ENCODE data around the gene FBLN1.

FBLN1 gene

DNA sequence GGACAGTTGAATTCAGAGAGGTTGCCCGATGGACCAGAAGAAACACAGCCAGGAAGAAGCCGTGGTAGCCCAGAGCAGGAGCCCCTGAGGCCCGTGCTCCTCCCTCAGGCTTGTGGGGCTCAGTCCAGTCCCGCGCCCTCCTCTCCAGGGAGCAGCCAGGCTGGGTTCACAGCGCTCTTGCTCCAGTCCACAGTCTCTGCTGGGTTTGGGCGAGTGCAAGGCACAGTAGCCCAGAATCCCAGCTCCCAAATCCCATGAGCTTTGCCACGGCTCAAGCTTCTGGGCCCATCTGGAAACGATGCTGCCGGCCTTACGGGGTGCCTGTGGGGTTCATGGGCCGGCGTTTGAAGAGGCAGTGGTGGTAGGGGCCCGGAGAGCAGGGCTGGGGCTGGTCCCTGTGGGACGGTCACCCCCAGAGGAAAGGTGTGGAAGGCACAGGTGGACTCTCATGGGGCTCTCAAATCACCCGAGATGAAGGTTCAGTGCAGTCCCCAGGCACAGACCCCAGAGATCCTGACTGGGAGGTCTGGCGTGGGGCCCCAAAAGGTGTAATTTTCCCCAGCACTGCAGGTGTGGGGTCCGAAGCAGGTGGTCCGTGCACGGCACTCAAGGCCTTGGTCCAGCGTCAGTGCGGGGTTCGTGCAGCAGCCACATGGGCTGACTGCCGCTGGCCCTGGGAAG lies 138.4 kb downstream of the FBLN1 start:
- no peak overlapping the region for H3K27ac ChIP-seq
- TF ChIP-seq ZFX (IDR thresholded peaks at IDR 0.05; ENCODE audit: borderline replicate concordance) (no peak), CTCF (IDR thresholded peaks at IDR 0.05) (no peak)

DNA sequence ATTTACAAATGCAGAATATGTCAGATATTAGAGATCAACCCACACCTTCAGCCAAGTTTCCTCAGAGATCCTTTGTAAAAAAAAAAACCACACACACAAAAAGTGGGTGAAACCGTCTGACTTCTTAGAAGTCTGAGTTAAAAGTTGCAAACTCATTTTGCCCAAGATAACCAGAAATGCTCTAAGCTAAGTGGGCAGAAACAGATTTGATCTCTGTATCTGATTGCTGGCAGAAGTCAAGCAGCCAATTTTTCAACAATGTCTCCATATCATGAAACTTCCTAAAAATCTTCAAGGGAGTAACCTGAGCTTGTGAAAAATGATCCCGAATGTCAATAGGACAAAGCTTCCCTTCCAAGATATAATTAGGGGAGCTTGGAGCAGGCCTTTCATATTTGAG lies 140.3 kb downstream of the FBLN1 start:
- no peak for TF ChIP-seq ZFX (IDR thresholded peaks at IDR 0.05; ENCODE audit: borderline replicate concordance)
- TF ChIP-seq CTCF (IDR thresholded peaks at IDR 0.05) = no peak
- H3K27ac ChIP-seq = no peak overlapping the region

GRCh38 chr22:45644714-45645113 lies 142.0 kb downstream of the FBLN1 start:
- H3K27ac ChIP-seq = no peak overlapping the region
- no peak for TF ChIP-seq CTCF (IDR thresholded peaks at IDR 0.05)
- TF ChIP-seq ZFX (IDR thresholded peaks at IDR 0.05; ENCODE audit: borderline replicate concordance) = no peak

DNA sequence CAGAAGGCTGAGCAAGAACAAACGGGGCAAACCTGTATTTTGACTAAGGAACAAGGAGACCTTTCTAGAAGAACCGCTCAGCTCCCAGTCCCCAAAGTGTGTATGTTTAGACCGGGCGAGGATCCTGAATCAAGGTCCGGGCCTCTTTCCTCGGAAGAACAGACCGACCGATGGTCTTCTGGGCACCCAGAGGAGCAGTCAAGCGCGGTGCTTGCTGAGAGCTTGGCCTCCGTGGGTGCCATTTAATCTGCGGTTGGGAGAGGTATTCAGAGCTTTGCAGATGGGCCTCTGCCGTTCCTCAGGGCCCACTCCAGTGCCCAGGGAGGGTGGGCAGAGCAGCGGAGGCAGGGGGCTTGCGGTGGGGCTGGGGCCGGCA lies 142.5 kb downstream of the FBLN1 start:
- no peak for TF ChIP-seq CTCF (IDR thresholded peaks at IDR 0.05)
- TF ChIP-seq ZFX (IDR thresholded peaks at IDR 0.05; ENCODE audit: borderline replicate concordance) = no peak
- H3K27ac ChIP-seq = no peak overlapping the region

DNA sequence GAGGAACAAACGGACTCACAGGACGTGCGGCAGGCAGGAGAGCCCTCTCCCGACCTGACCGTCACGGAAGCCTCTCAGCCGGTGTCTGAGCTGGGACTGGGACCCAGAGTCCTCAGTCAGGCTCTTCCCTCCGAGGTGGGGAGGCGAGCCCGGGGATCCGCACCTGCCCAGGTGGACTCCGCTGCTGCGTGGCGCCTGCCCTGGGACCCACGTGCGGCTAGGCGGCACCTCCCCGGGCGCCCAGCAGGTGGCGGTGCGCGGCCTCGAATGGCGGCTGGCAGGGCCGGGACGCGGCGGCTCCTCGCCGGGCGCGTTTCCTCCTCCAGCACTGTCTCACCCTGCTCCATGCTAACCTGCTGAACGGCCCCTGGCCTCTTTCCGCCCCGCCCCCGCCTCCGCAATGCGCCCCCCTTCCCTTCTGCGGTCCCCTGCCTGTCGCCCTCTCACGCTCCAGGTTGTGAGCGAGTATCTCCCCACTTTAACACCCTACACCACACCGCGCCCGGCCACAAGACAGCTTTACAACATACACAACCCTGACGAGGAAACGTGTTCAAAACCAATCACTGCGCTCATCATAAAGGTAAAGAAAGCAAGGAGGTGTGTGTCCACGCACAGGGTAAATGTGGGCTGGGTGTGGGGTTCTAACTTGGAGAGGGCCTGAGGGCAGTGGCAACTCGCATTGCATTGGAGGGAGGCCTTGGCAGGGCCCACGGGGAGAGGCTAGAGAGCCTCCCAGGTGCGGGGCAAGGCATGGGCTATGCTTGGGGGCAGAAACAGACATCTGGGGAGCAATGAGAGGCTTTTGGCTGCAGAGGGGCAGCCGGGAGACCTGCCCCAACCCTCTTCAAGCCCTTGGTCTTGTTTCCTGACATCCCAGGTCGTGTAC lies 143.1 kb downstream of the FBLN1 start:
- TF ChIP-seq CTCF (IDR thresholded peaks at IDR 0.05) = peak; percentile 92
- TF ChIP-seq ZFX (IDR thresholded peaks at IDR 0.05; ENCODE audit: borderline replicate concordance) = no peak
- no peak overlapping the region for H3K27ac ChIP-seq

GRCh38 chr22:45647532-45648225 lies 145.0 kb downstream of the FBLN1 start:
- TF ChIP-seq CTCF (IDR thresholded peaks at IDR 0.05) (no peak), ZFX (IDR thresholded peaks at IDR 0.05; ENCODE audit: borderline replicate concordance) (no peak)
- H3K27ac ChIP-seq = no peak overlapping the region
